Osteoblast (primary cell): ENCODE results near the gene PRCP. TPM values are rescaled to one million over a fixed set of nuclear protein-coding genes. Genes with fewer than 3 reads are reported as not detected.

Source experiments
- DNase-seq: peaks from one replicate; pipeline ENCODE4 v3.0.0; 2011; ENCODE audit warnings: low spot score, mixed read lengths; ENCODE audit not compliant: insufficient read length; ENCODE audit errors: missing footprints
- H2AFZ ChIP-seq: 2 replicates; pipeline ENCODE4 v1.6.0; 2011; ENCODE audit warnings: mild to moderate bottlenecking, low read length
- H3K27ac ChIP-seq: 2 replicates; pipeline ENCODE4 v1.5.1; 2011; ENCODE audit warnings: mild to moderate bottlenecking, low read depth, low read length, moderate library complexity
- H3K27me3 ChIP-seq: 2 replicates; pipeline ENCODE4 v1.6.0; 2012; ENCODE audit warnings: mild to moderate bottlenecking, control low read depth, inconsistent platforms, low read length, moderate library complexity; ENCODE audit not compliant: insufficient read depth
- H3K36me3 ChIP-seq: 2 replicates; pipeline ENCODE4 v1.5.1; 2011; ENCODE audit warnings: mild to moderate bottlenecking, low read length, control low read depth, moderate library complexity; ENCODE audit not compliant: insufficient read depth
- H3K4me1 ChIP-seq: 2 replicates; pipeline ENCODE4 v1.5.1; 2011; ENCODE audit warnings: mild to moderate bottlenecking, low read length, control low read depth, moderate library complexity; ENCODE audit not compliant: insufficient read depth
- H3K4me2 ChIP-seq: 2 replicates; pipeline ENCODE4 v1.6.0; 2011; ENCODE audit warnings: mild to moderate bottlenecking, low read length; ENCODE audit not compliant: insufficient read depth
- H3K4me3 ChIP-seq: fragments of 200-600 bp; sonication (generic); 3 replicates; pipeline ENCODE4 v1.5.1; 2012; ENCODE audit warnings: mild to moderate bottlenecking, low read length, inconsistent platforms; ENCODE audit not compliant: insufficient read depth
- H3K79me2 ChIP-seq: 2 replicates; pipeline ENCODE4 v1.6.0; 2012; ENCODE audit warnings: mild to moderate bottlenecking, low read length, control low read depth, inconsistent platforms; ENCODE audit not compliant: insufficient read depth
- H3K9me3 ChIP-seq: 2 replicates; pipeline ENCODE4 v1.5.1; 2011; ENCODE audit warnings: low read depth, low read length, control low read depth
- H4K20me1 ChIP-seq: 2 replicates; pipeline ENCODE4 v1.6.0; 2012; ENCODE audit warnings: mild to moderate bottlenecking, low read length, control low read depth; ENCODE audit not compliant: insufficient read depth
- total RNA-seq: library from RNA; depleted of rRNA; stranded (reverse); fragments of >200 nt; gene quantifications from 2 replicates; pipeline ENCODE4 v1.2.3, GENCODE V29; 2012
- TF ChIP-seq, protein P1 (sequence below): IDR thresholded peaks from 2 replicates; pipeline ENCODE4 v1.5.1; 2011; ENCODE audit warnings: mild to moderate bottlenecking, low read depth, low read length, moderate library complexity; ENCODE audit errors: extremely low read depth

PRCP gene
- total RNA-seq, 1 donor: 52.5 TPM

DNA sequence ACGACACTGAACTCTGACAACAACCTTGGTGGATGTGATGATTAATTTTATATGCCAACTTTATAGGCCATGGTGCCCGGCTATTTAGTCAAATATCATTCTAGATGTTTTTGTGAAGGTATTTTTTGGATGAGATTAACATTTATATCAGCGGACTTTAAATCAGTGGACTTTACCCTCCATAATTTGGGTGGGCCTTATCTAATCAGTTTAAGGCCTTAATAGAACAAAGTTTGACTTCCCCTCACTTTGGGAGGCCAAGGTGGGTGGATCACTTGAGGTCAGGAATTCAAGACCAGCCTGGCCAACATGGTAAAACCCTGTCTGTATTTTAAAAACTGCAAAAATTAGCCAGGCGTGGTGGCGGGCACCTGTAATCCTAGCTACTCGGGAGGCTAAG is 4.0 kb downstream of the PRCP start:
- H3K27ac ChIP-seq: no peak overlapping the region
- H3K27me3 ChIP-seq: no peaks in the 10 kb centered on the region
- no peaks in the 10 kb centered on the region for H3K36me3 ChIP-seq
- no peak overlapping the region for H2AFZ ChIP-seq
- H3K4me2 ChIP-seq: no peak overlapping the region
- DNase-seq: no peak
- H3K4me3 ChIP-seq: no peak overlapping the region
- no peaks in the 10 kb centered on the region for H3K9me3 ChIP-seq
- H3K79me2 ChIP-seq: peaks cover 34% of the 10 kb centered on the region
- TF ChIP-seq, protein P1, sequence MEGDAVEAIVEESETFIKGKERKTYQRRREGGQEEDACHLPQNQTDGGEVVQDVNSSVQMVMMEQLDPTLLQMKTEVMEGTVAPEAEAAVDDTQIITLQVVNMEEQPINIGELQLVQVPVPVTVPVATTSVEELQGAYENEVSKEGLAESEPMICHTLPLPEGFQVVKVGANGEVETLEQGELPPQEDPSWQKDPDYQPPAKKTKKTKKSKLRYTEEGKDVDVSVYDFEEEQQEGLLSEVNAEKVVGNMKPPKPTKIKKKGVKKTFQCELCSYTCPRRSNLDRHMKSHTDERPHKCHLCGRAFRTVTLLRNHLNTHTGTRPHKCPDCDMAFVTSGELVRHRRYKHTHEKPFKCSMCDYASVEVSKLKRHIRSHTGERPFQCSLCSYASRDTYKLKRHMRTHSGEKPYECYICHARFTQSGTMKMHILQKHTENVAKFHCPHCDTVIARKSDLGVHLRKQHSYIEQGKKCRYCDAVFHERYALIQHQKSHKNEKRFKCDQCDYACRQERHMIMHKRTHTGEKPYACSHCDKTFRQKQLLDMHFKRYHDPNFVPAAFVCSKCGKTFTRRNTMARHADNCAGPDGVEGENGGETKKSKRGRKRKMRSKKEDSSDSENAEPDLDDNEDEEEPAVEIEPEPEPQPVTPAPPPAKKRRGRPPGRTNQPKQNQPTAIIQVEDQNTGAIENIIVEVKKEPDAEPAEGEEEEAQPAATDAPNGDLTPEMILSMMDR: no peak
- no peaks in the 10 kb centered on the region for H4K20me1 ChIP-seq
- peaks cover 16% of the 10 kb centered on the region for H3K4me1 ChIP-seq

DNA sequence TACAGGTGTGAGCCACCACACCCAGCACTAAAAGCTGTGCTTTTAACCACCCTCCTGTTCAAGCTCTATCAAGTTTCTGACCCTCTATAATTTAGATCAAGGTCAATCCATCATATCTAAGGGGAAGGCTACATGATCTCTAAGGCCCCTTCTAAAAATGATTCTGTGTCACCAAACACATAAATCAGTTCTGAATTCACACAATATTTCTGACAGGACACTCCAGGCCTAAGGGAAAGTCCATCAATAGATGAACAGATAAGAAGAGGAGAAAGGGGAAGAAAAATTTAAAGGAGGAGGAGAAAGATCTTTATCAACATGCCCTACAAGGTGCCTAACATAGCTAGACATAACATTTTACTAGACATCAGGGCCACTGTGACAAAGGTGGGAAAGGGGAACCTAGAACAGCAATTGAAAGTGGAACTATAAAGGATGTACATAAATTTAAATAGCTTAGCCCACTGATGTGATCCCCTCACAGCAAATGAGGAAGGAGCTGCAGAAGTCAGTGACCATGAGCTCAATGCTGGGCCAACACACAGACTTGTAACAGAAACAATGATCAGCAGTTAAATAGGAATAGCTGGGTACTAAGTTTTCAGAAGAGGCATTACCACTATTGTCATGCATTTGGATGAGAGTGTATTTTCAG is 4.7 kb downstream of the PRCP start:
- no peaks in the 10 kb centered on the region for H3K9me3 ChIP-seq
- peaks cover 3% of the 10 kb centered on the region for H4K20me1 ChIP-seq
- H2AFZ ChIP-seq: no peak overlapping the region
- H3K4me3 ChIP-seq: no peak overlapping the region
- peaks cover 35% of the 10 kb centered on the region for H3K79me2 ChIP-seq
- no peaks in the 10 kb centered on the region for H3K27me3 ChIP-seq
- no peak for DNase-seq
- no peaks in the 10 kb centered on the region for H3K36me3 ChIP-seq
- H3K27ac ChIP-seq: no peak overlapping the region
- TF ChIP-seq, protein P1: no peak
- H3K4me1 ChIP-seq: peaks cover 12% of the 10 kb centered on the region
- no peak overlapping the region for H3K4me2 ChIP-seq

DNA sequence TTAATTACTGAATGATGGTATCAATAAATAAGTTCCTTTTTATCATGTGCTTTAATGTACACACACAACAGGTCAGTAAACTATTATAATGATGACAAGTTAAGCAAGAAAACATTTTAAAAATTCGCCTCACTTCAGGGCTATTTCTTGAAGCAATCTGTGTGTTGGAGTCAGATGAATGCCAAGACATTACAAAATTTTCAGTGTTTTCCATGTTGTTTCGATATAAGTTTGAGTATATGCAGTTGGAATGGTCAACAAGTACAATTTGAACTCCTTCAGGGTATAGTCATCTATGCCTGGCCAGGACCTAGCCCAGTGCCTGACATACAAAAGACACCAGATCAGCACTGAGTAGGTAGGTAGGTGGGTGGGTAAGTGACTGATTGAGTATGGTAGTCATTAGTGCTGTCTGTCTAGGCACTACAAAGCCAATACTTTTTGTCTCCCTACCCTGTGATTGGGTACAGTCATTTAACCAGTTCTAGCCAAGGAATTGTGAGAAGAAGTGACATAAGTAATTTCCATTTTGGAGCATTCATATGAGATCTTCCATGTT is 7.5 kb downstream of the PRCP start:
- H3K4me3 ChIP-seq: no peak overlapping the region
- no peaks in the 10 kb centered on the region for H3K4me1 ChIP-seq
- peaks cover 5% of the 10 kb centered on the region for H4K20me1 ChIP-seq
- peaks cover 21% of the 10 kb centered on the region for H3K79me2 ChIP-seq
- H2AFZ ChIP-seq: no peak overlapping the region
- H3K4me2 ChIP-seq: no peak overlapping the region
- DNase-seq: no peak
- TF ChIP-seq, protein P1: no peak
- H3K27me3 ChIP-seq: no peaks in the 10 kb centered on the region
- H3K27ac ChIP-seq: no peak overlapping the region
- H3K9me3 ChIP-seq: no peaks in the 10 kb centered on the region
- no peaks in the 10 kb centered on the region for H3K36me3 ChIP-seq

DNA sequence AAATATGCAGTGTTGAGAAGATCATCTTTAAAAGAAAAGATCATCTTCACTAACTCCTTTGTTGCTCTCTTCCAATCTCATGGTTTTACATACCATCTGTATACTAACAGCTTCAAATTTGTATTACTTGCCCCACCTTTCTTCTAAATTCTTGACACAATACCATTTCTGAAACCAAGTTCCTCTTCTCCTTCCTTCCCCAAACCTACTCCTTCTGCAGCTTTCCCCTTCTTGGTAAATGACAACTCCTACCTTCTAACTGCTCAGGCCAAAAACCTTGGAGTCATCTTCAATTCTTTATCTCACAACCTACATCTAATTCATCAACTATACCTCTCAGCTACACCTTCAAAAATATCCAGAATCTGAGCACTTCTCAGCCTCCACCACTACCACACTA is 9.3 kb downstream of the PRCP start:
- no peaks in the 10 kb centered on the region for H3K36me3 ChIP-seq
- no peak overlapping the region for H3K4me2 ChIP-seq
- peaks cover 15% of the 10 kb centered on the region for H3K79me2 ChIP-seq
- no peaks in the 10 kb centered on the region for H3K9me3 ChIP-seq
- no peak overlapping the region for H3K27ac ChIP-seq
- no peaks in the 10 kb centered on the region for H3K27me3 ChIP-seq
- DNase-seq: no peak
- H4K20me1 ChIP-seq: peaks cover 5% of the 10 kb centered on the region
- no peak overlapping the region for H2AFZ ChIP-seq
- H3K4me1 ChIP-seq: no peaks in the 10 kb centered on the region
- no peak overlapping the region for H3K4me3 ChIP-seq
- TF ChIP-seq, protein P1: no peak
